Measurements from ENCODE around the gene TEC. TPM values are rescaled to one million over a fixed set of nuclear protein-coding genes. Genes with fewer than 3 reads are reported as not detected.
A peak's percentile ranks its signal among the peaks of the same experiment; 100 is the strongest.

TEC gene
- total and polyA plus RNA-seq, 11 donors: 1.1 to 4.5 (median 2.2) TPM

GRCh38 chr4:48226199-48226598, 43.4 kb downstream of the TEC start:
- Histone ChIP-seq H3K27ac (no peak overlapping the region), H3K4me3 (no peak overlapping the region), H3K4me1 (peaks cover 0 to 35% (median 0%) of the 10 kb centered on the region in 12 donors), H3K27me3 (no peaks in the 10 kb centered on the region), H3K9me3 (no peaks in the 10 kb centered on the region), H3K36me3 (peaks cover 0 to 3% (median 0%) of the 10 kb centered on the region in 9 donors)
- WGBS, 4 donors: 75 to 78% (median 77%) methylated on average over 4 of the region's 4 CpGs
- DNase-seq (no peak), ATAC-seq (no peak)
- intact Hi-C loops (cut with DNase I): no loop called here
- no peak for TF ChIP-seq POLR2A (IDR thresholded peaks at IDR 0.05)
- TF ChIP-seq, protein P1, sequence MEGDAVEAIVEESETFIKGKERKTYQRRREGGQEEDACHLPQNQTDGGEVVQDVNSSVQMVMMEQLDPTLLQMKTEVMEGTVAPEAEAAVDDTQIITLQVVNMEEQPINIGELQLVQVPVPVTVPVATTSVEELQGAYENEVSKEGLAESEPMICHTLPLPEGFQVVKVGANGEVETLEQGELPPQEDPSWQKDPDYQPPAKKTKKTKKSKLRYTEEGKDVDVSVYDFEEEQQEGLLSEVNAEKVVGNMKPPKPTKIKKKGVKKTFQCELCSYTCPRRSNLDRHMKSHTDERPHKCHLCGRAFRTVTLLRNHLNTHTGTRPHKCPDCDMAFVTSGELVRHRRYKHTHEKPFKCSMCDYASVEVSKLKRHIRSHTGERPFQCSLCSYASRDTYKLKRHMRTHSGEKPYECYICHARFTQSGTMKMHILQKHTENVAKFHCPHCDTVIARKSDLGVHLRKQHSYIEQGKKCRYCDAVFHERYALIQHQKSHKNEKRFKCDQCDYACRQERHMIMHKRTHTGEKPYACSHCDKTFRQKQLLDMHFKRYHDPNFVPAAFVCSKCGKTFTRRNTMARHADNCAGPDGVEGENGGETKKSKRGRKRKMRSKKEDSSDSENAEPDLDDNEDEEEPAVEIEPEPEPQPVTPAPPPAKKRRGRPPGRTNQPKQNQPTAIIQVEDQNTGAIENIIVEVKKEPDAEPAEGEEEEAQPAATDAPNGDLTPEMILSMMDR (IDR thresholded peaks at IDR 0.05): no peak

GRCh38 chr4:48225368-48226141, 44.1 kb downstream of the TEC start:
- Histone ChIP-seq H3K9me3 (no peaks in the 10 kb centered on the region), H3K4me1 (peaks cover 0 to 35% (median 0%) of the 10 kb centered on the region in 12 donors), H3K36me3 (peaks cover 0 to 3% (median 0%) of the 10 kb centered on the region in 9 donors), H3K27me3 (no peaks in the 10 kb centered on the region), H3K4me3 (no peak overlapping the region), H3K27ac (peak overlapping the region in 1 of 12 donors; percentile 44)
- 82 to 85% (median 83%) methylated on average over 7 of the region's 7 CpGs for WGBS, 4 donors
- DNase-seq (no peak), ATAC-seq (no peak)
- TF ChIP-seq, protein P1 (IDR thresholded peaks at IDR 0.05): no peak
- TF ChIP-seq POLR2A (IDR thresholded peaks at IDR 0.05): no peak
- intact Hi-C loops (cut with DNase I): no loop called here

DNA sequence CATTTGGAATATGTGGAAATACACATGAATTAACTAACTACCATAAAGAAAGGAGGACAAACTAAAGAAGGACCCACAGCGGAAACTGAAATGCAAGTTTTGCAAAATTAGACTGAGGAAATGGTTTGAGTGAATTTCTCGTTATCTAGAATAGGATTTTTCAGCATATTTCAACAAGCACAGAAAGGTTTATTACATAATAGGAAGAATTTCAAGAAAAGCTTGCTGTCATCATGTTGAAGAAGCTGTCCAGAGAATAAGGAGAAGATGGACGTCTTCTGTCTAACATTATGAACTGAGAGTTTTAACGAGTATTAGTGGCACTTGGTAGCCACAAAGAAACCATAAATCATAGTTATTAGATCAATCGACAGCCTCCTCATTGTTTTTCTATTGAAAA, 45.0 kb downstream of the TEC start:
- Histone ChIP-seq H3K4me3 (no peak overlapping the region), H3K27ac (peak overlapping the region in 1 of 12 donors; percentile 44), H3K4me1 (peaks cover 0 to 35% (median 0%) of the 10 kb centered on the region in 12 donors), H3K9me3 (no peaks in the 10 kb centered on the region), H3K36me3 (peaks cover 0 to 3% (median 0%) of the 10 kb centered on the region in 9 donors), H3K27me3 (no peaks in the 10 kb centered on the region)
- intact Hi-C loops (cut with DNase I): no loop called here
- DNase-seq (no peak), ATAC-seq (no peak)
- 82 to 85% (median 83%) methylated on average over 5 of the region's 5 CpGs for WGBS, 4 donors
- TF ChIP-seq, protein P1 (IDR thresholded peaks at IDR 0.05): no peak
- TF ChIP-seq POLR2A (IDR thresholded peaks at IDR 0.05): no peak

DNA sequence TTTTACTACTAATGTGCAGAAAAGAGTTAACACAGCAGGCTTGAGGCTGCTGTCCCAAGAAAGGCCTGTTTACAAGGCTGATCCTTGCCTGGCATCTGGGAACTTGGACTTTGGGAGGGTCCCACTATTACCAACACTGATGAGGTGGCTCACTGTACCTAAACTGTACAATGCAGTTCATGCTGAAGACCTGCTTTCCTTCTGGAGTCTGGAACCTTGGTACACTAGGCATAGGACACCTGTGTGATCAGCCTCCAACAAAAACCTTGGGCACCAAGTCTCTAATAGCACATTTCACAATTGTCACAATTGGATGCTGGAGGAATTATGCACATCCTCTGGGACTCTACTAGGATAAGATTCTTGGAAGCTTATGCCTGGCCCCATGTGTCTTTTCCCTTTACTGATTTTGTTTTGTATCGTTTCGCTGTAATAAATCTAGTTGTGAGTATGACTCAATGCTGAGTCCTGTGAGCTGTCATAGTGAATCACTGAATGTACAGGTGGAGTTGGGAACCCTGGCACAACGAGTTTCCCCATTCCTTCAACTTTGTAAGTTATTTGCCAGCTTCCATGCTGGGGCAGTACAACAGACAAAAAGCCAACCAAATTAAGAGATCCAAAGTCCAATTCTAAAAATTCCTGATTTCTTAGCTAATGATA, 45.9 kb downstream of the TEC start:
- Histone ChIP-seq H3K27me3 (no peaks in the 10 kb centered on the region), H3K36me3 (peaks cover 0 to 3% (median 0%) of the 10 kb centered on the region in 9 donors), H3K4me3 (no peak overlapping the region), H3K4me1 (peaks cover 0 to 35% (median 0%) of the 10 kb centered on the region in 12 donors), H3K9me3 (no peaks in the 10 kb centered on the region), H3K27ac (no peak overlapping the region)
- ATAC-seq (no peak), DNase-seq (no peak)
- TF ChIP-seq, protein P1 (IDR thresholded peaks at IDR 0.05): no peak
- no peak for TF ChIP-seq POLR2A (IDR thresholded peaks at IDR 0.05)
- 78 to 84% (median 81%) methylated on average over 3 of the region's 3 CpGs for WGBS, 4 donors
- intact Hi-C loops (cut with DNase I): no loop called here
